Liver (tissue), 9 donors: ENCODE results near the gene MTPN. TPM values are rescaled to one million over a fixed set of nuclear protein-coding genes. Genes with fewer than 3 reads are reported as not detected.

Experiments used
- DNase-seq: peaks from one replicate; pipeline ENCODE4 v3.0.0-alpha.2; 2017; ENCODE audit warnings: low spot score
- H3K27ac ChIP-seq, 2 donors: one replicate each; pipeline ENCODE4 v1.7.0; 2013; ENCODE audit warnings: inconsistent platforms in 2 of 2, low read length in 2 of 2, control low read depth in 1 of 2, low read depth in 1 of 2, mild to moderate bottlenecking in 1 of 2
- H3K27me3 ChIP-seq, 4 donors: one replicate each; pipeline versions ENCODE4 v1.6.1 to v1.7.0; 2013; ENCODE audit warnings: low read length in 3 of 4, inconsistent platforms in 1 of 4, mild to moderate bottlenecking in 1 of 4, moderate library complexity in 1 of 4; ENCODE audit not compliant: control insufficient read depth in 4 of 4, insufficient read depth in 4 of 4
- H3K36me3 ChIP-seq, 4 donors: one replicate each; pipeline versions ENCODE4 v1.6.1 to v1.7.0; 2013; ENCODE audit warnings: low read length in 3 of 4, mild to moderate bottlenecking in 3 of 4, low read depth in 1 of 4, moderate library complexity in 1 of 4; ENCODE audit not compliant: control insufficient read depth in 4 of 4, insufficient read depth in 3 of 4
- H3K4me1 ChIP-seq, 4 donors: one replicate each; pipeline versions ENCODE4 v1.6.1 to v1.7.0; 2013; ENCODE audit warnings: low read length in 3 of 4, mild to moderate bottlenecking in 3 of 4, moderate library complexity in 1 of 4; ENCODE audit not compliant: control insufficient read depth in 4 of 4, insufficient read depth in 4 of 4
- H3K4me3 ChIP-seq, 3 donors: one replicate each; pipeline versions ENCODE4 v1.6.1 to v1.7.0; 2013; ENCODE audit warnings: low read length in 3 of 3, control low read depth in 1 of 3, low read depth in 1 of 3, mild to moderate bottlenecking in 1 of 3
- H3K9ac ChIP-seq, 2 donors: one replicate each; pipeline ENCODE4 v1.7.0; 2013; ENCODE audit warnings: low read length in 2 of 2, mild to moderate bottlenecking in 2 of 2, moderate library complexity in 2 of 2, control low read depth in 1 of 2, low read depth in 1 of 2
- H3K9me3 ChIP-seq, 4 donors: one replicate each; pipeline versions ENCODE4 v1.6.1 to v1.7.0; 2013; ENCODE audit warnings: low read length in 3 of 4; ENCODE audit not compliant: control insufficient read depth in 4 of 4
- ATF3 ChIP-seq: IDR thresholded peaks from 2 replicates; pipeline ENCODE4 v1.6.1; 2016; ENCODE audit warnings: antibody characterized with exemption
- EGR1 ChIP-seq, 2 donors: IDR thresholded peaks; 2 replicates each; pipeline ENCODE4 v1.6.1; 2016 to 2018; ENCODE audit warnings: antibody characterized with exemption in 2 of 2, low read depth in 2 of 2
- FOXA1 ChIP-seq: IDR thresholded peaks from 2 replicates; pipeline ENCODE4 v1.6.1; 2016; ENCODE audit warnings: antibody characterized with exemption
- FOXA2 ChIP-seq: IDR thresholded peaks from 2 replicates; pipeline ENCODE4 v1.6.1; 2016; ENCODE audit warnings: antibody characterized with exemption
- GABPA ChIP-seq, 2 donors: IDR thresholded peaks in 1 of 2; conservative IDR thresholded peaks in 1 of 2; 2 replicates each; pipeline ENCODE4 v1.6.1; 2016; ENCODE audit warnings: antibody characterized with exemption in 2 of 2, mild to moderate bottlenecking in 1 of 2, moderate library complexity in 1 of 2
- HNF4A ChIP-seq, 2 donors: conservative IDR thresholded peaks; 2 replicates each; pipeline ENCODE4 v1.6.1; 2016; ENCODE audit warnings: antibody characterized with exemption in 2 of 2, mild to moderate bottlenecking in 2 of 2
- HNF4G ChIP-seq: IDR thresholded peaks from 2 replicates; pipeline ENCODE4 v1.6.1; 2016; ENCODE audit warnings: antibody characterized with exemption
- JUND ChIP-seq, 2 donors: IDR thresholded peaks; 2 replicates each; pipeline ENCODE4 v1.6.1; 2016; ENCODE audit warnings: antibody characterized with exemption in 2 of 2
- MAX ChIP-seq: IDR thresholded peaks from 2 replicates; pipeline ENCODE4 v1.6.1; 2016; ENCODE audit warnings: antibody characterized with exemption
- NR2F2 ChIP-seq: IDR thresholded peaks from 2 replicates; pipeline ENCODE4 v1.6.1; 2016; ENCODE audit warnings: antibody characterized with exemption
- RAD21 ChIP-seq, 2 donors: IDR thresholded peaks; 2 replicates each; pipeline ENCODE4 v1.6.1; 2016; ENCODE audit warnings: antibody characterized with exemption in 2 of 2, mild to moderate bottlenecking in 2 of 2
- RXRA ChIP-seq, 2 donors: IDR thresholded peaks; 2 replicates each; pipeline ENCODE4 v1.6.1; 2017 to 2018; ENCODE audit warnings: antibody characterized with exemption in 2 of 2, mild to moderate bottlenecking in 1 of 2
- SP1 ChIP-seq: IDR thresholded peaks from 2 replicates; pipeline ENCODE4 v1.6.1; 2018; ENCODE audit warnings: antibody characterized with exemption, mild to moderate bottlenecking
- TAF1 ChIP-seq: conservative IDR thresholded peaks from 2 replicates; pipeline ENCODE4 v1.6.1; 2016; ENCODE audit warnings: antibody characterized with exemption, mild to moderate bottlenecking
- YY1 ChIP-seq: IDR thresholded peaks from 2 replicates; pipeline ENCODE4 v1.6.1; 2016; ENCODE audit warnings: antibody characterized with exemption, mild to moderate bottlenecking
- WGBS: extraction: QIAGEN DNeasy Blood & Tissue Kit; methylation state at CpG from one replicate; pipeline ENCODE4 v1.1.7; 2013; 5-methylcytosine and 5-hydroxymethylcytosine counted together
- polyA plus RNA-seq, 2 donors: library from polyadenylated mRNA; stranded (reverse) in 1 of 2; unstranded in 1 of 2; fragments of 200-250 nt in 1 of 2; fragments of >200 nt in 1 of 2; fragmentation: Nextera tagmentation in 1 of 2; extraction: Ambion mirVana in 1 of 2; gene quantifications; one replicate each; pipeline versions ENCODE4 v1.2.1 to v1.2.3, GENCODE V29; 2013 to 2015
- total RNA-seq, 2 donors: library from RNA; depleted of rRNA; stranded (reverse); fragments of >200 nt; gene quantifications; one replicate each; pipeline ENCODE4 v1.2.3, GENCODE V29; 2014
- TF ChIP-seq, protein P1 (sequence below): IDR thresholded peaks from 2 replicates; pipeline ENCODE4 v1.6.1; 2016; ENCODE audit warnings: antibody characterized with exemption, mild to moderate bottlenecking
- TF ChIP-seq, protein P2 (sequence below): IDR thresholded peaks from 2 replicates; pipeline ENCODE4 v1.6.1; 2016; ENCODE audit warnings: antibody characterized with exemption
- TF ChIP-seq, protein P3 (sequence below): fragments of 150-350 bp; IDR thresholded peaks from 2 replicates; pipeline ENCODE4 v1.5.1; 2017; ENCODE audit warnings: improper control_type of control experiment, low read depth, low read length; ENCODE audit not compliant: missing input control
- donor health status: healthy.
- donor health status: healthy.
- donor health status: healthy.
- donor health status: healthy.
- donor health status: healthy.

The MTPN gene
- total and polyA plus RNA-seq, 4 donors: 24.8 to 88.3 (median 32.8) TPM

- Histone ChIP-seq H3K9ac (no peak overlapping the region), H3K27me3 (no peaks in the 10 kb centered on the region), H3K36me3 (no peaks in the 10 kb centered on the region), H3K4me3 (no peak overlapping the region), H3K27ac (no peak overlapping the region), H3K9me3 (peaks cover 0 to 3% (median under 1%) of the 10 kb centered on the region in 4 donors), H3K4me1 (no peaks in the 10 kb centered on the region)
- DNase-seq: no peak
- TF ChIP-seq RXRA (IDR thresholded peaks at IDR 0.05): no peak
- no peak for TF ChIP-seq FOXA2
- TF ChIP-seq TAF1: no peak
- no peak for TF ChIP-seq MAX
- no peak for TF ChIP-seq YY1
- 30% methylated on average over 3 of the region's 3 CpGs for WGBS
Observed at GRCh38 chr7:136000288-136000913, 23.2 kb upstream of the MTPN start.

DNA sequence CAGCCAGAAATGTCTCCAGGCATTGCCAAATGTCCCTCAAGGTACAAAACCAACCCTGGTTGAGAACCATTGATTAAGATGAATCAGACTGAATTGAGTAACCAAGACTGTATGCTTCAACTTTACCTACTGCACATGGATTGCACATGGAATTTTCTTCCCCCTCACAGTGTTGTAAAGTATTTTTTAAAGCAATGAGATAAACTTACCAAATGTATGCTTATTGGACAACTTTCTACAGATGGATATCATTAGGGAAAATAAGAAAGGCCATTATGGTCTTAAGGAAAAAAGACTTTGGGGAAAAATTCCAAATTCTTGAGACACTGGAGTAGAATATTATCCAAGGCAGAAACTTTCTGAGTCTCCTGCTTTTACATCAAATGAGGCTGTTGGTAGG lies 20.9 kb upstream of the MTPN start:
- Histone ChIP-seq H3K9me3 (peaks cover 0 to 3% (median under 1%) of the 10 kb centered on the region in 4 donors), H3K27ac (no peak overlapping the region), H3K36me3 (no peaks in the 10 kb centered on the region), H3K27me3 (no peaks in the 10 kb centered on the region), H3K4me1 (no peaks in the 10 kb centered on the region), H3K4me3 (no peak overlapping the region), H3K9ac (no peak overlapping the region)
- TF ChIP-seq FOXA1: no peak
- TF ChIP-seq MAX: no peak
- no peak for TF ChIP-seq SP1
- no peak for TF ChIP-seq ATF3
- TF ChIP-seq HNF4A (conservative IDR thresholded peaks at IDR 0.05): no peak
- TF ChIP-seq, protein P1, sequence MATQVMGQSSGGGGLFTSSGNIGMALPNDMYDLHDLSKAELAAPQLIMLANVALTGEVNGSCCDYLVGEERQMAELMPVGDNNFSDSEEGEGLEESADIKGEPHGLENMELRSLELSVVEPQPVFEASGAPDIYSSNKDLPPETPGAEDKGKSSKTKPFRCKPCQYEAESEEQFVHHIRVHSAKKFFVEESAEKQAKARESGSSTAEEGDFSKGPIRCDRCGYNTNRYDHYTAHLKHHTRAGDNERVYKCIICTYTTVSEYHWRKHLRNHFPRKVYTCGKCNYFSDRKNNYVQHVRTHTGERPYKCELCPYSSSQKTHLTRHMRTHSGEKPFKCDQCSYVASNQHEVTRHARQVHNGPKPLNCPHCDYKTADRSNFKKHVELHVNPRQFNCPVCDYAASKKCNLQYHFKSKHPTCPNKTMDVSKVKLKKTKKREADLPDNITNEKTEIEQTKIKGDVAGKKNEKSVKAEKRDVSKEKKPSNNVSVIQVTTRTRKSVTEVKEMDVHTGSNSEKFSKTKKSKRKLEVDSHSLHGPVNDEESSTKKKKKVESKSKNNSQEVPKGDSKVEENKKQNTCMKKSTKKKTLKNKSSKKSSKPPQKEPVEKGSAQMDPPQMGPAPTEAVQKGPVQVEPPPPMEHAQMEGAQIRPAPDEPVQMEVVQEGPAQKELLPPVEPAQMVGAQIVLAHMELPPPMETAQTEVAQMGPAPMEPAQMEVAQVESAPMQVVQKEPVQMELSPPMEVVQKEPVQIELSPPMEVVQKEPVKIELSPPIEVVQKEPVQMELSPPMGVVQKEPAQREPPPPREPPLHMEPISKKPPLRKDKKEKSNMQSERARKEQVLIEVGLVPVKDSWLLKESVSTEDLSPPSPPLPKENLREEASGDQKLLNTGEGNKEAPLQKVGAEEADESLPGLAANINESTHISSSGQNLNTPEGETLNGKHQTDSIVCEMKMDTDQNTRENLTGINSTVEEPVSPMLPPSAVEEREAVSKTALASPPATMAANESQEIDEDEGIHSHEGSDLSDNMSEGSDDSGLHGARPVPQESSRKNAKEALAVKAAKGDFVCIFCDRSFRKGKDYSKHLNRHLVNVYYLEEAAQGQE: no peak
- no peak for TF ChIP-seq YY1
- TF ChIP-seq, protein P2, sequence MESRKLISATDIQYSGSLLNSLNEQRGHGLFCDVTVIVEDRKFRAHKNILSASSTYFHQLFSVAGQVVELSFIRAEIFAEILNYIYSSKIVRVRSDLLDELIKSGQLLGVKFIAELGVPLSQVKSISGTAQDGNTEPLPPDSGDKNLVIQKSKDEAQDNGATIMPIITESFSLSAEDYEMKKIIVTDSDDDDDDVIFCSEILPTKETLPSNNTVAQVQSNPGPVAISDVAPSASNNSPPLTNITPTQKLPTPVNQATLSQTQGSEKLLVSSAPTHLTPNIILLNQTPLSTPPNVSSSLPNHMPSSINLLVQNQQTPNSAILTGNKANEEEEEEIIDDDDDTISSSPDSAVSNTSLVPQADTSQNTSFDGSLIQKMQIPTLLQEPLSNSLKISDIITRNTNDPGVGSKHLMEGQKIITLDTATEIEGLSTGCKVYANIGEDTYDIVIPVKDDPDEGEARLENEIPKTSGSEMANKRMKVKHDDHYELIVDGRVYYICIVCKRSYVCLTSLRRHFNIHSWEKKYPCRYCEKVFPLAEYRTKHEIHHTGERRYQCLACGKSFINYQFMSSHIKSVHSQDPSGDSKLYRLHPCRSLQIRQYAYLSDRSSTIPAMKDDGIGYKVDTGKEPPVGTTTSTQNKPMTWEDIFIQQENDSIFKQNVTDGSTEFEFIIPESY: no peak
- TF ChIP-seq EGR1 (IDR thresholded peaks at IDR 0.05; ENCODE audit: low read depth in 2 of 2): no peak
- TF ChIP-seq JUND (IDR thresholded peaks at IDR 0.05): no peak
- no peak for TF ChIP-seq FOXA2
- TF ChIP-seq RXRA (IDR thresholded peaks at IDR 0.05): no peak
- no peak for TF ChIP-seq NR2F2
- no peak for TF ChIP-seq RAD21 (IDR thresholded peaks at IDR 0.05)
- TF ChIP-seq GABPA (IDR thresholded peaks at IDR 0.05 in 1 of 2, conservative IDR thresholded peaks at IDR 0.05 in 1 of 2): no peak
- TF ChIP-seq TAF1: no peak
- TF ChIP-seq, protein P3, sequence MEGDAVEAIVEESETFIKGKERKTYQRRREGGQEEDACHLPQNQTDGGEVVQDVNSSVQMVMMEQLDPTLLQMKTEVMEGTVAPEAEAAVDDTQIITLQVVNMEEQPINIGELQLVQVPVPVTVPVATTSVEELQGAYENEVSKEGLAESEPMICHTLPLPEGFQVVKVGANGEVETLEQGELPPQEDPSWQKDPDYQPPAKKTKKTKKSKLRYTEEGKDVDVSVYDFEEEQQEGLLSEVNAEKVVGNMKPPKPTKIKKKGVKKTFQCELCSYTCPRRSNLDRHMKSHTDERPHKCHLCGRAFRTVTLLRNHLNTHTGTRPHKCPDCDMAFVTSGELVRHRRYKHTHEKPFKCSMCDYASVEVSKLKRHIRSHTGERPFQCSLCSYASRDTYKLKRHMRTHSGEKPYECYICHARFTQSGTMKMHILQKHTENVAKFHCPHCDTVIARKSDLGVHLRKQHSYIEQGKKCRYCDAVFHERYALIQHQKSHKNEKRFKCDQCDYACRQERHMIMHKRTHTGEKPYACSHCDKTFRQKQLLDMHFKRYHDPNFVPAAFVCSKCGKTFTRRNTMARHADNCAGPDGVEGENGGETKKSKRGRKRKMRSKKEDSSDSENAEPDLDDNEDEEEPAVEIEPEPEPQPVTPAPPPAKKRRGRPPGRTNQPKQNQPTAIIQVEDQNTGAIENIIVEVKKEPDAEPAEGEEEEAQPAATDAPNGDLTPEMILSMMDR: no peak
- TF ChIP-seq HNF4G: no peak
- DNase-seq: no peak
